Measurements from ENCODE around the gene SLC16A8.

The SLC16A8 gene

GRCh38 chr22:38087855-38088254, 3.9 kb upstream of the SLC16A8 start:
- Histone ChIP-seq H3K27ac (no peak overlapping the region), H3K4me1 (no peaks in the 10 kb centered on the region), H3K4me2 (ENCODE audit: low read length) (no peak overlapping the region), H3K9me3 (ENCODE audit: control insufficient read depth, low read length) (no peaks in the 10 kb centered on the region), H3K79me2 (no peaks in the 10 kb centered on the region), H3K4me3 (ENCODE audit: low read depth, low read length) (no peak overlapping the region), H3K36me3 (ENCODE audit: control insufficient read depth, insufficient read depth, low read length) (no peaks in the 10 kb centered on the region), H3K27me3 (ENCODE audit: control insufficient read depth, insufficient read depth, low read length) (no peaks in the 10 kb centered on the region), H2AFZ (no peak overlapping the region), H3K9ac (no peak overlapping the region)
- TF ChIP-seq, protein P1, sequence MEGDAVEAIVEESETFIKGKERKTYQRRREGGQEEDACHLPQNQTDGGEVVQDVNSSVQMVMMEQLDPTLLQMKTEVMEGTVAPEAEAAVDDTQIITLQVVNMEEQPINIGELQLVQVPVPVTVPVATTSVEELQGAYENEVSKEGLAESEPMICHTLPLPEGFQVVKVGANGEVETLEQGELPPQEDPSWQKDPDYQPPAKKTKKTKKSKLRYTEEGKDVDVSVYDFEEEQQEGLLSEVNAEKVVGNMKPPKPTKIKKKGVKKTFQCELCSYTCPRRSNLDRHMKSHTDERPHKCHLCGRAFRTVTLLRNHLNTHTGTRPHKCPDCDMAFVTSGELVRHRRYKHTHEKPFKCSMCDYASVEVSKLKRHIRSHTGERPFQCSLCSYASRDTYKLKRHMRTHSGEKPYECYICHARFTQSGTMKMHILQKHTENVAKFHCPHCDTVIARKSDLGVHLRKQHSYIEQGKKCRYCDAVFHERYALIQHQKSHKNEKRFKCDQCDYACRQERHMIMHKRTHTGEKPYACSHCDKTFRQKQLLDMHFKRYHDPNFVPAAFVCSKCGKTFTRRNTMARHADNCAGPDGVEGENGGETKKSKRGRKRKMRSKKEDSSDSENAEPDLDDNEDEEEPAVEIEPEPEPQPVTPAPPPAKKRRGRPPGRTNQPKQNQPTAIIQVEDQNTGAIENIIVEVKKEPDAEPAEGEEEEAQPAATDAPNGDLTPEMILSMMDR (IDR thresholded peaks at IDR 0.05), result no peak

DNA sequence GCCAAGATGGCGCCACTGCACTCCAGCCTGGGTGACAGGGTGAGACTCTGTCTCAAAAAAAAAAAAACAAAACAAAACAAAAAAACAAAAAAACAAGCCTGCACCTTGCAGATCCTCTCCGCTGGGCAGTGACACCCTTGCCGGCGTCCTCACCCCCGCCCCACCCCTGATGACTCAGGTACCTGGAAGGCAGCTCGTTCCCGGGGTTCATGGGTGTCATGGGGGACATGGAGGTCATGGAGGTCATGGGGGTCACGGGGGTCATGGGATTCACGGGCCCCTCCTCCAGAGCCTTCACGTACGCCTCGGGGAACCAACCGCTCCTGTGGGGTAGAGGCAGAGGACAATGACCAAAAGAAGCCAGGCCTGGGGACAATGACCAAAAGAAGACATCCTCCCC, 3.0 kb upstream of the SLC16A8 start:
- Histone ChIP-seq H2AFZ (no peak overlapping the region), H3K27ac (no peak overlapping the region), H3K36me3 (ENCODE audit: control insufficient read depth, insufficient read depth, low read length) (no peaks in the 10 kb centered on the region), H3K27me3 (ENCODE audit: control insufficient read depth, insufficient read depth, low read length) (no peaks in the 10 kb centered on the region), H3K9me3 (ENCODE audit: control insufficient read depth, low read length) (no peaks in the 10 kb centered on the region), H3K4me1 (no peaks in the 10 kb centered on the region), H3K4me2 (ENCODE audit: low read length) (no peak overlapping the region), H3K9ac (no peak overlapping the region), H3K4me3 (ENCODE audit: low read depth, low read length) (no peak overlapping the region), H3K79me2 (no peaks in the 10 kb centered on the region)
- TF ChIP-seq, protein P1 (IDR thresholded peaks at IDR 0.05), result no peak

GRCh38 chr22:38086001-38086845, 2.2 kb upstream of the SLC16A8 start:
- H3K36me3 ChIP-seq (ENCODE audit: control insufficient read depth, insufficient read depth, low read length), result no peaks in the 10 kb centered on the region
- H2AFZ ChIP-seq, result no peak overlapping the region
- H3K4me2 ChIP-seq (ENCODE audit: low read length), result no peak overlapping the region
- no peak overlapping the region for H3K27ac ChIP-seq
- H3K4me1 ChIP-seq, result no peaks in the 10 kb centered on the region
- no peak overlapping the region for H3K9ac ChIP-seq
- H3K79me2 ChIP-seq, result no peaks in the 10 kb centered on the region
- H3K9me3 ChIP-seq (ENCODE audit: control insufficient read depth, low read length), result no peaks in the 10 kb centered on the region
- TF ChIP-seq, protein P1 (IDR thresholded peaks at IDR 0.05), result no peak
- H3K4me3 ChIP-seq (ENCODE audit: low read depth, low read length), result no peak overlapping the region
- no peaks in the 10 kb centered on the region for H3K27me3 ChIP-seq (ENCODE audit: control insufficient read depth, insufficient read depth, low read length)

GRCh38 chr22:38085501-38085900, 1.5 kb upstream of the SLC16A8 start:
- Histone ChIP-seq H3K27ac (no peak overlapping the region), H3K27me3 (ENCODE audit: control insufficient read depth, insufficient read depth, low read length) (no peaks in the 10 kb centered on the region), H3K36me3 (ENCODE audit: control insufficient read depth, insufficient read depth, low read length) (no peaks in the 10 kb centered on the region)

More at GRCh38 chr22:38085501-38085900, 1.5 kb upstream of the SLC16A8 start:
- no peaks in the 10 kb centered on the region for H3K79me2 ChIP-seq
- no peaks in the 10 kb centered on the region for H3K9me3 ChIP-seq (ENCODE audit: control insufficient read depth, low read length)
- H3K9ac ChIP-seq, result no peak overlapping the region
- no peak overlapping the region for H3K4me3 ChIP-seq (ENCODE audit: low read depth, low read length)
- TF ChIP-seq, protein P1 (IDR thresholded peaks at IDR 0.05), result no peak
- no peak overlapping the region for H2AFZ ChIP-seq
- no peaks in the 10 kb centered on the region for H3K4me1 ChIP-seq
- H3K4me2 ChIP-seq (ENCODE audit: low read length), result no peak overlapping the region

Measured in parathyroid adenoma (tissue), 2 donors.